Left colon (tissue), 2 donors: ENCODE results near the gene TSPAN31. TPM values are rescaled to one million over a fixed set of nuclear protein-coding genes. Genes with fewer than 3 reads are reported as not detected.
"Not testable (repeated sequence)": the region's sequence is repeated elsewhere in the genome, so short reads cannot be mapped to it uniquely, and the experiment has no call there.

Experiments used
- ATAC-seq: fragments of 200-7000 bp; cut with Tn5 transposase; one replicate; pipeline ENCODE4 v1.9.1; 2020; ENCODE audit warnings: mild to moderate bottlenecking, moderate library complexity
- DNase-seq, 2 donors: peaks; one replicate each; pipeline ENCODE4 v3.0.0-alpha.2; 2020
- intact Hi-C, 2 donors: fragments of 100-400 bp; cut with DNase I in 1 of 2; cut with micrococcal nuclease in 1 of 2; formaldehyde crosslinking; loops; one replicate each; pipeline versions ENCODE4 v1.11.2 to v1.14.0; 2022; cut with DNase I, micrococcal nuclease
- total RNA-seq, 2 donors: library from RNA; stranded (reverse); fragmentation: NEBNext Ultra II Directional; extraction: Animal tissue kit (Norgen Biotek cat#: 25700); gene quantifications; one replicate each; pipeline ENCODE4 v1.2.1, GENCODE V29; 2021
- donor health status: DM: no; HTN: no; CAD: no.
- donor health status: DM: yes; HTN: yes; CAD: no.

The TSPAN31 gene
- total RNA-seq, 2 donors from 2014 or later, result 28.9 to 40.6 TPM

DNA sequence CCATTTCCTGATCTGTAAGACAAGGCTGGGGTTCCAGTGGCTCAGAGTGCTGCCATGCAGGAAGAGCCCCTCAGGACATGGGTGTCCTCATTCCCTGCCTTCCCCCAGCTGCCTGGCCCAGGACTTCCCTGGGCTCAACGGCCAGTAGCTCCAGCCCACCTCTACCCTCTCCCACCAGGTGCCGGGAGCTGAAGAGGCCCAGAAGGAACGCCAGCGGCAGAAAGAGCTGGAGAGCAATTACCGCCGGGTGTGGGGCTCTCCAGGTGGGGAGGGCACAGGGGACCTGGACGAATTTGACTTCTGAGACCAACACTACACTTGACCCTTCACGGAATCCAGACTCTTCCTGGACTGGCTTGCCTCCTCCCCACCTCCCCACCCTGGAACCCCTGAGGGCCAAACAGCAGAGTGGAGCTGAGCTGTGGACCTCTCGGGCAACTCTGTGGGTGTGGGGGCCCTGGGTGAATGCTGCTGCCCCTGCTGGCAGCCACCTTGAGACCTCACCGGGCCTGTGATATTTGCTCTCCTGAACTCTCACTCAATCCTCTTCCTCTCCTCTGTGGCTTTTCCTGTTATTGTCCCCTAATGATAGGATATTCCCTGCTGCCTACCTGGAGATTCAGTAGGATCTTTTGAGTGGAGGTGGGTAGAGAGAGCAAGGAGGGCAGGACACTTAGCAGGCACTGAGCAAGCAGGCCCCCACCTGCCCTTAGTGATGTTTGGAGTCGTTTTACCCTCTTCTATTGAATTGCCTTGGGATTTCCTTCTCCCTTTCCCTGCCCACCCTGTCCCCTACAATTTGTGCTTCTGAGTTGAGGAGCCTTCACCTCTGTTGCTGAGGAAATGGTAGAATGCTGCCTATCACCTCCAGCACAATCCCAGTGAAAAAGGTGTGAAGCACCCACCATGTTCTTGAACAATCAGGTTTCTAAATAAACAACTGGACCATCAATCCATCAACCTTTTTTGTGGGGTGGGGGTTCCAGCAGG is 23.9 kb upstream of the TSPAN31 start:
- DNase-seq (no peak), ATAC-seq (no peak)
- intact Hi-C loops, result no loop called here

DNA sequence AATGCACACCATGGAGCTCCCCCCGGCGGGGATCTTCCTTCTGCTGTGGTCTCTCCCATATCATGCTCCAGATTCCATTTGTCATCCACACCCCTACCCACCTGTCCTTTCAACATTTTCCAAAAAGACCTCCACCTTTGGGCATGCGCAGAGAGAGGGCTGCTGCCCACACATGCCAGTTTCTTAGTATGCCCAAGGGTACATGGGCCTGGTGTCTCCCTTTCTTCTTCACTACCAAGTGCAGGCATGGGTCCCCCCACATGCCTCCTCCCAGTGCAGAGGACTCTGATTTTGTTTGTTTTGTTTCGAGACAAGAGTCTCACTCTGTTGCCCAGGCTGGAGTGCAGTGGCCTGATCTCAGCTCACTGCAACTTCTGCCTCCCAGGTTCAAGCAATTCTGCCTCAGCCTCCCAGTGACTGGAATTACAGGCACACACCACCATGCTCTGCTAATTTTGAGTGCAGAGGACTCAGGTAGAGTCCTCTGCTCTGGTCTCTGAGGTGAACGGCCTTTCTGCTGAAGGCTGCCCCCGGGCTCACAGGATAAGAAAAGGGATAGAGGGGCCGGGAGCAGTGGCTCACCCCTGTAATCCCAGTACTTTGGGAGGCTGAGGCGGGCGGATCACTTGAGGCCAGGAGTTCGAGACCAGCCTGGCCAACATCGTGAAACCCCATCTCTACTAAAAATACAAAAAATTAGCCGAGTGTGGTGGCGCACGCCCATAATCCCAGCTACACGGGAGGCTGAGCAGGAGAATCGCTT is 22.8 kb upstream of the TSPAN31 start:
- DNase-seq, ATAC-seq, intact Hi-C loops: not testable (repeated sequence)

GRCh38 chr12:57722716-57723629 is 21.9 kb upstream of the TSPAN31 start:
- intact Hi-C loops, result no loop called here
- DNase-seq (no peak), ATAC-seq (no peak)

DNA sequence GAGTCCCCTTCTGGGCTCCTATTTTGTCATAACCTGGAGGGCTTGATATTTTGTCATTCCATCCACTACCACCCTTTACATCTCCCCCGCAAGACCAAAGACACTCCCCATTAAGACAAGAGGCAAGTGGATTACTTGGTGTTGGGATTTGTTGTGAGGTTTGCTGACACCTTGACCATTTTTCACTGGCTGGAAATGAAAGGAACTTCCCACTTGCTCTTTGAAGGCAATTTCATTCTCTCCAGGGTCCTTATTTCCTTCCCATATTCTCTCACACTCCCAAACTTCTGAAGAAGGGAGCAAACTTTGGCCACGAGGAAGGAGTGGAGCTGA is 21.2 kb upstream of the TSPAN31 start:
- ATAC-seq (no peak), DNase-seq (no peak)
- intact Hi-C loops, result no loop called here

GRCh38 chr12:57724003-57724935 is 20.6 kb upstream of the TSPAN31 start:
- DNase-seq (no peak), ATAC-seq (no peak)
- intact Hi-C loops, result no loop called here

DNA sequence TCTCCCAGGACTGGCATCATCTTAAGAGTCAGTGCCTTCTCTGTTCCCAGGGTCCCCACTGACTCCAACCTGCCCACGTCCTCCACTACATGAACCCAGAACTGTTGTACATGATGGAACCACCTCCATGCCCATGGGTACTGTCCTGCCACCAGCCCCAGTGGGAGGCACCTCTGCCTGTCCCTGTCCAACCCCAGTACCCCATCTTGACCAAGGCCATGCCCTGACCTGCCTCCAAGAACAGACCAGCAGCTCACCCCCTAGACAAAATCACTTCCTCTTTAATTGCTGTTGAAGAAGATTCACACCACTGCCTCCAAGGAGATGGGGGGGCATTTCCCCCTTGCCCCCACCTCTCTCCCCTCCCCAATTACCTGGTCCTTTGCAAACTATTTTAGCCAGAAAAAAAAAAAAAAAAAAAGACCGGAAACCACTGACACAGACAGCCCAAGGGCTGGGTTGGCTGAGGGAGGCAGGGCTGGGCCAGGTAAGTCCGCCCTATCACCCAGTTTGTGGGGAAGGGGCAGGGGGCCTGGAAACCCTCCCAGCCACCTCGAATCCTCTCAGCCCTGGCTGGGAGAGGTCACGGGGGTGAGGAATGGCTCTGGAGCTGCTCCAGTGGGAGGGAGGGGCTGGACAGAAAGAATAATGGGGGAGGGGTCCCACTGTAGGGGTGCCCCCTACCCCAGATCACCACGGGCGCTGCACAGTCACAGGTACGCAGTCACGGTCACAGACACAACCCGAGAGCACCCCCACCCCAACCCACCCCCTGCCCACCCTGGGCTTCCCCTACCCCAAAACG is 19.7 kb upstream of the TSPAN31 start:
- intact Hi-C loops, result no loop called here
- ATAC-seq (no peak), DNase-seq (no peak)

DNA sequence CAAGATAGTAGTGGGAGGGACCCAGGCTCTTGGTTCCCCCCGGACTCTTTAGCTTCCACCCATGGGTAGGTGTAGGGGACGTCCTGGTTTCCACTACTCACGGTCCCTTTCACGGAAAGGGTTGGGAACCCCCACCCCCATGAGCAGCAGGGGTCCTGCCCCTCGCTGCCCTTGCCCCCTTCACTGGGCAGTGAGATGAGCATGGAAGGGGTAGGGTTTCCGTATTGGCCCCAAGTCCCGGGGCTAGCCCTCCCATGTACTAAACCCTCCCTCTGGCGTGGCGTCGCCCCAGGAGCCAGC is 19.0 kb upstream of the TSPAN31 start:
- DNase-seq, result no peak
- no peak for ATAC-seq
- intact Hi-C loops, result no loop called here

DNA sequence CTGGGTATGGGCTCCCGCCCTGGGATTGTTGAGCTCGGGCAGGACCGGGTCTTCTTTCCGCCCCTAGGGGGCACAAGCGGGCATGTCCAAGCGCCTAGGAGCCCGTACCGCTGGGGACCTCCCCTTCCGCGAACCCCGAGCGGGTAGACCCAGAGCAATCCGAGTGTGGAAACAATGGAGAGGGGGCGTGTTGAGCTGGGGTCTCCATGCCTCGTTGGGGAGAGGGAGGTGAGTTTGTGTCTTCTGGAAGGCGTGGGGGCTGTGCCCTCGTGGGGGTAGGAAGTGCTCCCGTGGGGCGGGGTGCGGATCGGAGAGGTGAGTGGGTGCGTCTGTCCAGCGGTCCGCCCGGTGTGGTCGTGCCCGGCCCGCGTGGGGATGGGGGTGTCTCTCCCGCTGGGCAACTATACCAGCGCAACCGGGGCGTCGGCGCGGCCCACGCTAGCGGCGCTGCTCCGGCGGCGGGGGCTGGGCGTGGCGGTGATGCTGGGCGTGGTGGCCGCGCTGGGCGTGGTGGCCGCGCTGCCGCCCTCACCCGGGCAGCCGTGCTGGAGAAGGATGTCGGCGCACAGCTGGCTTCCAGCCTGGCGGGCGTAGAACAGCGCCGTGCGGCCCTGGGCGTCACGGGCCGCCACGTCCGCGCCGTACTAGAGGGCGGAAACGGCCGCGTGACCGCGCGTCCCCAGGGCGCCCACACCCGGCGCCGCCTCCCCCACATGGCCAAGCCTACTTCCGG is 18.5 kb upstream of the TSPAN31 start:
- intact Hi-C loops, result no loop called here
- DNase-seq, result peak; percentile 78 to 87
- peak; percentile 86 for ATAC-seq

GRCh38 chr12:57726884-57727757 is 17.7 kb upstream of the TSPAN31 start:
- ATAC-seq, result peak; percentile 28
- intact Hi-C loops, result no loop called here
- no peak for DNase-seq

GRCh38 chr12:57727758-57728395 is 17.0 kb upstream of the TSPAN31 start:
- ATAC-seq (no peak), DNase-seq (no peak)
- intact Hi-C loops, result no loop called here

DNA sequence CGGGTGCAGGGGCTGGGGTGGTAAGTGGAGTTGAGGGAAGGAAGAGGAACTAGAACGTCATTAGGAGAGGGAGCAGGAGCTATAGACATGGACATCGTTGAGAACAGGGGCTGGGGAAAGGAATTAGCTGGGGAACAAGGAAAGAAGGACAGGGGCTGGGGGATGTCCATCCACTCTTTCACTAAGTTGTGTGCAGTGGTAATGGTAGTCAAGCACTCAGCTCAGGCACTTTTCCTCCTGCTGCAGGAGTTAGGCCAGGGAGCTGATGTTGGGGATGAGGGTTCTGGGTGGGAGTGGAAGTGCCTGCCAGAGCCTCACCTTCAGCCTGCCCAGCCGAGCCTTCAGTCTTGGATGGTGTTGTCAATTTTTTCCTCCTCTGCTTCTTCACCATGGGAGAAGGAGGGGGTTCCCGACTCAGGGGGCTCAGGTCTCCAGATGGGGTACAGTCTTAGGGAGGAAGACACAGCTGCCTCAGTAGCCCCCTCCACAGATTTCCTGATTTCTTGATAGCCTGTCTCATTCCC is 15.5 kb upstream of the TSPAN31 start:
- intact Hi-C loops, result no loop called here
- DNase-seq (no peak), ATAC-seq (no peak)

DNA sequence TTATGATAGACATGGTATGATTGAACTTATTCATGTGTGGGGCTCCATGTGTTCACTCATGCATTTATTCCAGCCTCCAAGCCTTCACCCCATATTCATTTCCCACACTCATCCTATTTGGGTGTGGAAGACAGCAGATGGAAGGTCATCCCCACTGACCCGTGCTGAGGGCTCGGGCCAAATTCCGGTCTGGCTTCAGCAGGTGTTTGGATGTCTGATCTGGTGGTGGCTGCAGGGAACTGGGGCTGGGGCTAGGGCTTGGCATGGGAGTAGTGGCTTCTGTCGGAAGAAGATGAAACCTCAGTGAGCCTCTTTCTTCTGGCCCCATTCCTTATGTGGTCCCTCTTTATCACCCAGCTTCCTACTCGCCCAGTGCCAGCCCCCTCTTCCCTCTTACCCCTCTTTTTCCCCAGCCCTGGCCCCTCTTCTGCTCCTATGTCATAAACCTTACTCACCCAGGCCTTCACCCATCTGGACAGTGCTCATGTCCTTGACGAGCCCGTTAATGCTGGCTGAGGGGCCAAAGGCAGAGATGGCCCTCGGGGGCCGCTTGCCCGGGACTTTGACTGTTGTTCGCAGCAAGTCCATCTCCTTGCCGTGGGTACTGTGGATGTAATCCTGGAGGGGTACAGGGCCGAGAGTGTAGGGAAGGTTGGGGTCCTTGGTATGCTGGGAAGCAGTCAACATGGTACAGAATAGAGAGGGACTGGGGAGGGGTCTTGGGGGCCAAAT is 14.3 kb upstream of the TSPAN31 start:
- ATAC-seq, result no peak
- intact Hi-C loops, result no loop called here

DNA sequence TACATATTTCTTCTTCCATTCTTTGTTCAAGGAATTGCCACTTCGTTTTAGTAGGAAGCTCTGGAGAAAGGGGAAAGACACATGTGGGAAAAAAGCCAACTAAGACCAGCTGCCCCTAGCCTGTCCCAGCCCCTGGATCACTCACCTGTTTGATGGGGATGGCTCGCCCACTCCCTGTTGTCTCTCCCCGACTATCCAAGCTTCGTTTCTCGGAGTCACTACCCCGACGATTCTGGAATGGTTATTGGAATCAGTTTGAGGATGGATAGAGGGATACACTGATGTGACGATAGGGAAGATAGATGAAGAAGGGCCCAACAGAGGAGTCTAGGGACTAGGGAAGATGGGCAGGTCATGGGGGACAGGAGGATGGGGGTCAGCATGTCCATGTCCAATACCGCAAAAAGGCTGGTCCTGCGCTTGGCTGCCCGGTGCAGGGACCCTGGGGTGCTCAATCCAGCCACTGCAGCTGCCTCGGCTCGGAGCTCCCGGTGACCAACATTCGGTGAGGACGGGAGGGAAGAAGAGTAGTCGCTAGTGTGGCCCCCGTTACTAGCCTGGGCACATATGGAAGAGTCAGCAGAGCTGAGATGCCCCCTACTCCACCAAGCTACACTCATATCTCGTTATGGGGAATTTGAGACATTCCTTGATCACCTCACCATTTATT is 13.3 kb upstream of the TSPAN31 start:
- no peak for DNase-seq
- intact Hi-C loops, result no loop called here
- no peak for ATAC-seq

More for the DNA sequence above, 14.3 kb upstream of the TSPAN31 start:
- no peak for DNase-seq

DNA sequence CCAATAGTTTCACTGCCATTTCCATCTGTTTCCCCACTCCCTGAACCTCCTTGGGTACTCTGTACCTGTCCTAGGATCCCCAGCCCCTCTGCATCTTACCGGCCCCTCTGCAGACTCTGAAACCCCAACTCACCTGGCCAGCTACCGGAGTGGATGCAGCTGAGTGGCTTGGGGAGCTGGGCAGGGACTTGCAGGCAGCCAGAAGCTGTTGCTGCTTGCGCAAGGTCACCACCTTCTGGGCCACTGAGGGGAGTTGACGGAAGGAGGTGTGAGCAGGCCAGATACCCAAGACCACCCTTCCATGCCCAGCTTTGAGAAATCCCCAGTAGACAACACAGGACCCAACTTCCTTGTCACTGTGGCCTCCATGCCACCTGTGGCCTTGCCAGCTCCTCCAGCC is 12.6 kb upstream of the TSPAN31 start:
- ATAC-seq, result no peak
- intact Hi-C loops, result no loop called here

More for the DNA sequence above, 12.6 kb upstream of the TSPAN31 start:
- no peak for DNase-seq
